IPS DF 19.7 (cell line): ENCODE data around the gene ZAP70.

ENCODE experiments used
- DNase-seq: peaks from one replicate; pipeline ENCODE4 v3.0.0-alpha.2; 2013; ENCODE audit warnings: low read depth, low spot score

Gene ZAP70

GRCh38 chr2:97781981-97782380 is 68.6 kb downstream of the ZAP70 start:
- DNase-seq: no peak

- no peak for DNase-seq
Measured at GRCh38 chr2:97784953-97785352, 71.6 kb downstream of the ZAP70 start.

- DNase-seq: no peak
Measured at GRCh38 chr2:97785818-97786217, 72.4 kb downstream of the ZAP70 start.

GRCh38 chr2:97788986-97789644 is 75.7 kb downstream of the ZAP70 start:
- DNase-seq: no peak
